Endodermal cell (in vitro differentiated cells): ENCODE data around the gene CPM. TPM values are rescaled to one million over a fixed set of nuclear protein-coding genes. Genes with fewer than 3 reads are reported as not detected.

Source experiments
- DNase-seq: peaks from one replicate; pipeline ENCODE4 v3.0.0-alpha.2; 2017
- H3K27ac ChIP-seq: 2 replicates; pipeline ENCODE4 v1.5.1; 2013; ENCODE audit warnings: mild to moderate bottlenecking, low read depth, low read length, moderate library complexity
- H3K27me3 ChIP-seq: 2 replicates; pipeline ENCODE4 v1.6.1; 2013; ENCODE audit warnings: mild to moderate bottlenecking, low read length, moderate library complexity; ENCODE audit not compliant: insufficient read depth, control insufficient read depth, poor library complexity, severe bottlenecking
- H3K36me3 ChIP-seq: 2 replicates; pipeline ENCODE4 v1.7.0; 2013; ENCODE audit warnings: mild to moderate bottlenecking, low read length, moderate library complexity; ENCODE audit not compliant: control insufficient read depth, insufficient read depth
- H3K4me1 ChIP-seq: one replicate; pipeline ENCODE4 v1.7.0; 2013; ENCODE audit warnings: low read length; ENCODE audit not compliant: control insufficient read depth, insufficient read depth
- H3K4me3 ChIP-seq: 2 replicates; pipeline ENCODE4 v1.5.1; 2013; ENCODE audit warnings: mild to moderate bottlenecking, low read length, moderate library complexity
- H3K9ac ChIP-seq: 2 replicates; pipeline ENCODE4 v1.6.1; 2013; ENCODE audit warnings: mild to moderate bottlenecking, low read length, moderate library complexity; ENCODE audit not compliant: poor library complexity, severe bottlenecking; ENCODE audit errors: extremely low read depth
- H3K9me3 ChIP-seq: 2 replicates; pipeline ENCODE4 v1.6.1; 2013; ENCODE audit warnings: mild to moderate bottlenecking, low read length, moderate library complexity; ENCODE audit not compliant: control insufficient read depth
- H3K27ac Mint-ChIP-seq: 2 replicates; pipeline ENCODE4 v1.8.0; 2020; ENCODE audit warnings: mixed read lengths
- H3K27me3 Mint-ChIP-seq: 2 replicates; pipeline ENCODE4 v1.8.0; 2021; ENCODE audit warnings: mild to moderate bottlenecking, mixed read lengths; ENCODE audit not compliant: insufficient read depth
- H3K36me3 Mint-ChIP-seq: 2 replicates; pipeline ENCODE4 v1.8.0; 2020; ENCODE audit warnings: low read depth, mixed read lengths
- H3K4me1 Mint-ChIP-seq: 2 replicates; pipeline ENCODE4 v1.8.0; 2020; ENCODE audit warnings: mixed read lengths
- H3K4me3 Mint-ChIP-seq: 2 replicates; pipeline ENCODE4 v1.8.0; 2020; ENCODE audit warnings: mild to moderate bottlenecking, moderate library complexity, mixed read lengths
- H3K9me3 Mint-ChIP-seq: 2 replicates; pipeline ENCODE4 v1.8.0; 2020; ENCODE audit warnings: mild to moderate bottlenecking, mixed read lengths
- WGBS, 2 experiments: methylation state at CpG; one replicate each; pipeline versions ENCODE4 v1.1.5 to v1.1.7; 2013; ENCODE audit warnings: missing lambda C conversion rate in 2 of 2, mixed read lengths in 1 of 2; ENCODE audit not compliant: insufficient coverage in 1 of 2, insufficient read length in 1 of 2; 5-methylcytosine and 5-hydroxymethylcytosine counted together
- total RNA-seq, 2 donors: library from RNA; stranded (reverse); fragmentation: NEBNext Ultra II Directional in 1 of 2; extraction: Animal tissue kit (Norgen Biotek cat#: 25700) in 1 of 2; gene quantifications; 2 replicates in 1 of 2; 3 replicates in 1 of 2; pipeline ENCODE4 v1.2.1, GENCODE V29; 2021
- TF ChIP-seq, protein P1 (sequence below): fragments of 200-600 bp; sonication (generic); conservative IDR thresholded peaks from 2 replicates; pipeline ENCODE4 v1.5.0; 2021; ENCODE audit warnings: antibody characterized with exemption, mild to moderate bottlenecking

The CPM gene
- total RNA-seq, 2 donors from 2014 or later = 0.80 to 0.86 TPM

DNA sequence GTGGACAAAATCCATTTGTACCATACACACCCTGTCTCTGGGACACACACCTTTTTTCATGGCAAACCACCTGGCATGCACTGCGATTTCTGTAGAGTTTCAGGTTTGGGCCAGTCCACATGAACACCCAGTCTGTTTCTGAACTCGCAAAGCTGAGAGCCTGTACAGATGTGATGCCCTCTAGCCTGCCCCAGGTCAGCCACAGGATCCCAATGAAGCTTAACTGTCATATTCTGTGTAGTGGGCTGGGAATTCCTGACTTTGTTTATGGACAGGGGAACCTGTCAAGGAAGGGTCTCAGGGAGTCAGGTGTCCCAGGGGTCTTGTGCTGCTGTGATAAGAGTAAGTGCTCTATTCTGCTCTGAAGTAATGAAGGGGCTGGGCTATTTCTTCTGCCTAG, 39.8 kb downstream of the CPM start:
- Mint-ChIP-seq H3K9me3 (no peaks in the 10 kb centered on the region), H3K4me3 (no peak overlapping the region), H3K27me3 (no peaks in the 10 kb centered on the region), H3K27ac (no peak overlapping the region), H3K36me3 (no peaks in the 10 kb centered on the region), H3K4me1 (peaks cover 5% of the 10 kb centered on the region)
- no peaks in the 10 kb centered on the region for H3K36me3 ChIP-seq
- H3K9me3 ChIP-seq = no peaks in the 10 kb centered on the region
- no peak overlapping the region for H3K9ac ChIP-seq
- H3K27me3 ChIP-seq = no peaks in the 10 kb centered on the region
- WGBS, 2 experiments = 94 to 100% methylated on average over 2 of the region's 2 CpGs
- TF ChIP-seq, protein P1, sequence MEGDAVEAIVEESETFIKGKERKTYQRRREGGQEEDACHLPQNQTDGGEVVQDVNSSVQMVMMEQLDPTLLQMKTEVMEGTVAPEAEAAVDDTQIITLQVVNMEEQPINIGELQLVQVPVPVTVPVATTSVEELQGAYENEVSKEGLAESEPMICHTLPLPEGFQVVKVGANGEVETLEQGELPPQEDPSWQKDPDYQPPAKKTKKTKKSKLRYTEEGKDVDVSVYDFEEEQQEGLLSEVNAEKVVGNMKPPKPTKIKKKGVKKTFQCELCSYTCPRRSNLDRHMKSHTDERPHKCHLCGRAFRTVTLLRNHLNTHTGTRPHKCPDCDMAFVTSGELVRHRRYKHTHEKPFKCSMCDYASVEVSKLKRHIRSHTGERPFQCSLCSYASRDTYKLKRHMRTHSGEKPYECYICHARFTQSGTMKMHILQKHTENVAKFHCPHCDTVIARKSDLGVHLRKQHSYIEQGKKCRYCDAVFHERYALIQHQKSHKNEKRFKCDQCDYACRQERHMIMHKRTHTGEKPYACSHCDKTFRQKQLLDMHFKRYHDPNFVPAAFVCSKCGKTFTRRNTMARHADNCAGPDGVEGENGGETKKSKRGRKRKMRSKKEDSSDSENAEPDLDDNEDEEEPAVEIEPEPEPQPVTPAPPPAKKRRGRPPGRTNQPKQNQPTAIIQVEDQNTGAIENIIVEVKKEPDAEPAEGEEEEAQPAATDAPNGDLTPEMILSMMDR = no peak
- no peak overlapping the region for H3K27ac ChIP-seq
- H3K4me3 ChIP-seq = no peak overlapping the region
- no peak for DNase-seq
- H3K4me1 ChIP-seq = peaks cover 6% of the 10 kb centered on the region

DNA sequence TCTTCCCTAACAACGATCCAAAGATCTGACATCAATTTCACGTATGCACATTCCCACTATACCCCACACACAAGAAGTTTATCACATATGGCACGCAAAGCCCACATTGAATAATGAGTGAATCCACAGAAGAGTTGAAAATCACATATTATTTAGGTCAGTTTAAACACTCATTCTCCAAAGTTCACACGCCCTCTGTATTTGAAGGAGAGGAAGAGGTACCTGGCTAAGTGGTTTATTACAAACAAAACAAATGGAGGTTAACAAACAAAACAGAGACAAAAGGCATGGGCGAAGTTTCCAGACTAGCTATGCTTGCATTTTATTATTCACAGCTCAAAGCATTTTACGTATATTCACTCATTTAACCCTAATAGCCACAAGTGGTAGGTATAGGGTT, 41.8 kb downstream of the CPM start:
- TF ChIP-seq, protein P1 = no peak
- Histone ChIP-seq H3K27me3 (no peaks in the 10 kb centered on the region), H3K9me3 (no peaks in the 10 kb centered on the region), H3K4me1 (peaks cover 6% of the 10 kb centered on the region), H3K27ac (no peak overlapping the region), H3K9ac (no peak overlapping the region), H3K36me3 (no peaks in the 10 kb centered on the region), H3K4me3 (no peak overlapping the region)
- H3K9me3 Mint-ChIP-seq = no peaks in the 10 kb centered on the region
- H3K4me1 Mint-ChIP-seq = peaks cover 5% of the 10 kb centered on the region
- no peaks in the 10 kb centered on the region for H3K27me3 Mint-ChIP-seq
- no peak for DNase-seq
- no peak overlapping the region for H3K27ac Mint-ChIP-seq
- 80 to 93% methylated on average over 1 to 6 of the region's 6 CpGs for WGBS, 2 experiments
- no peak overlapping the region for H3K4me3 Mint-ChIP-seq
- H3K36me3 Mint-ChIP-seq = no peaks in the 10 kb centered on the region

DNA sequence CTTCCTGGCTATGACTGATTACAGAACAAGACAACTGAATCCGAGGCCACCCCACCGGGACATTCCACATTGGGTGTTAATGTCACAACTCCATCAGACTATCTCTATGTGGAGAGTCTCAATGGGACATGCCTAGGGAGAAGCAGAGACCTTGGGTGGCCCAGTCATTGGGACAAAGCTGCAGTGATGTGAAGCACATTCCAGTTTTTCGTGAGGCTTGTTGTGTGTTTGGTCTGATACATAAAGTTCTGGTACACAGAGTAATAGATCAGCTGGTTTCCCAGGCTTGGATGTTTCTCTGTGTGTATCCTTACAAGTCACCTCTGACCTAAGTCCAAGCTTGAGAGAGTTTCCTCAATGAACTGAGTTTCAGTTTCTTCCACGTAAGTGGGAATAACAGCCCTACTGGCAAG, 42.3 kb downstream of the CPM start:
- no peak overlapping the region for H3K27ac ChIP-seq
- WGBS, 2 experiments = 95 to 100% methylated on average over 3 to 4 of the region's 4 CpGs
- peaks cover 5% of the 10 kb centered on the region for H3K4me1 Mint-ChIP-seq
- no peaks in the 10 kb centered on the region for H3K27me3 Mint-ChIP-seq
- H3K4me1 ChIP-seq = peaks cover 6% of the 10 kb centered on the region
- peak; percentile 69 for DNase-seq
- no peak overlapping the region for H3K4me3 Mint-ChIP-seq
- H3K36me3 ChIP-seq = no peaks in the 10 kb centered on the region
- H3K9me3 ChIP-seq = no peaks in the 10 kb centered on the region
- H3K9ac ChIP-seq = no peak overlapping the region
- no peak overlapping the region for H3K27ac Mint-ChIP-seq
- no peaks in the 10 kb centered on the region for H3K36me3 Mint-ChIP-seq
- no peaks in the 10 kb centered on the region for H3K9me3 Mint-ChIP-seq
- TF ChIP-seq, protein P1 = no peak
- no peaks in the 10 kb centered on the region for H3K27me3 ChIP-seq
- no peak overlapping the region for H3K4me3 ChIP-seq
